AG09319 (cell line): Measurements from ENCODE around the gene ZNF229.
"Not testable (repeated sequence)": the region's sequence is repeated elsewhere in the genome, so short reads cannot be mapped to it uniquely, and the experiment has no call there.

Experiments
- DNase-seq: peaks from one replicate; pipeline ENCODE4 v3.0.0-alpha.2; 2010; ENCODE audit warnings: low read depth; ENCODE audit errors: extremely low read depth
- CTCF ChIP-seq: IDR thresholded peaks from 2 replicates; pipeline ENCODE4 v1.5.1; 2011; ENCODE audit warnings: low read depth, mild to moderate bottlenecking, inconsistent platforms, low read length, moderate library complexity

Gene ZNF229

GRCh38 chr19:44447916-44448674 is at the start of gene ZNF229:
TSS of gene ZNF229 (minus strand) at chr19:44448472. CDS start at chr19:44442847, 5,625 bp downstream.
- no peak for TF ChIP-seq CTCF
- peak; percentile 83 for DNase-seq

GRCh38 chr19:44496711-44497110 is 48.4 kb upstream of the ZNF229 start:
- DNase-seq: no peak
- no peak for TF ChIP-seq CTCF

- no peak for TF ChIP-seq CTCF
- DNase-seq: no peak
Measured at GRCh38 chr19:44476559-44477408, 28.5 kb upstream of the ZNF229 start.

- DNase-seq: not testable (repeated sequence)
Measured at GRCh38 chr19:44468730-44469129, 20.5 kb upstream of the ZNF229 start.

- not testable (repeated sequence) for DNase-seq
Measured at GRCh38 chr19:44462600-44463286, 14.5 kb upstream of the ZNF229 start.

GRCh38 chr19:44456016-44456415 is 7.7 kb upstream of the ZNF229 start:
- not testable (repeated sequence) for DNase-seq

- no peak for DNase-seq
- no peak for TF ChIP-seq CTCF
Measured at GRCh38 chr19:44455100-44455499, 6.8 kb upstream of the ZNF229 start.

GRCh38 chr19:44452367-44452766 is 4.1 kb upstream of the ZNF229 start:
- TF ChIP-seq CTCF: no peak
- DNase-seq: no peak
